Stimulated activated CD4-positive, alpha-beta T cell treated with anti-CD3 and anti-CD28 coated beads, Interleukin-2, amount 100 ng/mL, for 4 hours (primary cell): Measurements from ENCODE around the gene CCNL2.
A peak's percentile ranks its signal among the peaks of the same experiment; 100 is the strongest.

ENCODE experiments used
- DNase-seq: peaks from one replicate; pipeline ENCODE4 v3.0.0-alpha.2; 2020; ENCODE audit warnings: low read depth

The CCNL2 gene

GRCh38 chr1:1355416-1355815 lies 43.7 kb downstream of the CCNL2 start:
- no peak for DNase-seq

GRCh38 chr1:1354271-1355247 lies 44.6 kb downstream of the CCNL2 start:
- DNase-seq = no peak

- DNase-seq = no peak
These were observed 45.6 kb downstream of the CCNL2 start for GRCh38 chr1:1353389-1354151.

- DNase-seq = no peak
These were observed 46.2 kb downstream of the CCNL2 start for GRCh38 chr1:1352786-1353388.

GRCh38 chr1:1351511-1352427 lies 47.4 kb downstream of the CCNL2 start:
- DNase-seq = no peak

GRCh38 chr1:1349256-1350012 lies 49.7 kb downstream of the CCNL2 start, which contains the start of gene DVL1:
Gene DVL1, minus strand, starts transcription at chr1:1349418. Its CDS starts 353 bp downstream, at chr1:1349065.
- DNase-seq = peak; percentile 52

- DNase-seq = no peak
These were observed 50.5 kb downstream of the CCNL2 start for GRCh38 chr1:1348420-1349255.

- no peak for DNase-seq
These were observed 51.3 kb downstream of the CCNL2 start for GRCh38 chr1:1347663-1348419.

- no peak for DNase-seq
These were observed 52.0 kb downstream of the CCNL2 start for GRCh38 chr1:1347026-1347595.

GRCh38 chr1:1346501-1346890 lies 52.6 kb downstream of the CCNL2 start:
- DNase-seq = no peak

GRCh38 chr1:1345860-1346500 lies 53.2 kb downstream of the CCNL2 start:
- DNase-seq = no peak

GRCh38 chr1:1345384-1345783 lies 53.8 kb downstream of the CCNL2 start:
- DNase-seq = no peak

GRCh38 chr1:1344655-1345361 lies 54.3 kb downstream of the CCNL2 start:
- DNase-seq = peak; percentile 54

- no peak for DNase-seq
These were observed 55.2 kb downstream of the CCNL2 start for GRCh38 chr1:1343811-1344421.

GRCh38 chr1:1342584-1343115 lies 56.5 kb downstream of the CCNL2 start:
- DNase-seq = no peak

GRCh38 chr1:1342061-1342562 lies 57.0 kb downstream of the CCNL2 start:
- DNase-seq = no peak
